ENCODE measurements around the gene MPZL2.

MPZL2 gene

DNA sequence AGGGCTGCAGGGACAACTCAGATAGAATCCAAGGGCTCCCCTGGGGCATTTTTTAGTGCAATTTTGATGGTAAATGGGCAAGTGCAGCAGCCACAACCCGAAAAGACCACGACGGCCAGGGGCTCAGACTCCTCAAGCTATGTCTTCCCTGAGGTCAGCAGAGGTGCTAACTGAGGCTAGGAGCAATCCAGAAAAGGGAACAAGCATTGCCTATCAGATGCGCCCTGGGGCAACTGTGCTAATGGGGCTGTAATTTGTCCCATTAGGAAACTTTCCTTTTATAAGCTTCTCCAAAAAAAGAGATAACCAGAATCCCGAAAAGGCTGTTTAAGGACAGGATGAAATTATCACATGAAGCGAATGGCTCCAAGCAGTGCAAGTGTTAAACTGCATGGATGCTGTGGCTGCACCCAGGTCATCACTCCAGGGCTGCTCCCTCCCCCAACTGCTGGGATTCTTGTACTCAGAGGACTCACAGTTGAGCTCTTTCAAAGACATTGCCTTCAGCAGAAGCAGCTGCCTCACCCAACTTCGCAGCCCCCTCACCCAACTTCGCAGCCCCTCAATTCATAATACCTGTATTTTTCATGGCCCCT lies 37.6 kb upstream of the MPZL2 start:
- peaks cover 0 to 10% of the 10 kb centered on the region in 2 donors for H3K27me3 ChIP-seq
- no peaks in the 10 kb centered on the region for H3K36me3 ChIP-seq
- no peak overlapping the region for H3K4me3 ChIP-seq
- no peak overlapping the region for H3K27ac ChIP-seq
- no peak for DNase-seq
- TF ChIP-seq, protein P1, sequence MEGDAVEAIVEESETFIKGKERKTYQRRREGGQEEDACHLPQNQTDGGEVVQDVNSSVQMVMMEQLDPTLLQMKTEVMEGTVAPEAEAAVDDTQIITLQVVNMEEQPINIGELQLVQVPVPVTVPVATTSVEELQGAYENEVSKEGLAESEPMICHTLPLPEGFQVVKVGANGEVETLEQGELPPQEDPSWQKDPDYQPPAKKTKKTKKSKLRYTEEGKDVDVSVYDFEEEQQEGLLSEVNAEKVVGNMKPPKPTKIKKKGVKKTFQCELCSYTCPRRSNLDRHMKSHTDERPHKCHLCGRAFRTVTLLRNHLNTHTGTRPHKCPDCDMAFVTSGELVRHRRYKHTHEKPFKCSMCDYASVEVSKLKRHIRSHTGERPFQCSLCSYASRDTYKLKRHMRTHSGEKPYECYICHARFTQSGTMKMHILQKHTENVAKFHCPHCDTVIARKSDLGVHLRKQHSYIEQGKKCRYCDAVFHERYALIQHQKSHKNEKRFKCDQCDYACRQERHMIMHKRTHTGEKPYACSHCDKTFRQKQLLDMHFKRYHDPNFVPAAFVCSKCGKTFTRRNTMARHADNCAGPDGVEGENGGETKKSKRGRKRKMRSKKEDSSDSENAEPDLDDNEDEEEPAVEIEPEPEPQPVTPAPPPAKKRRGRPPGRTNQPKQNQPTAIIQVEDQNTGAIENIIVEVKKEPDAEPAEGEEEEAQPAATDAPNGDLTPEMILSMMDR (IDR thresholded peaks at IDR 0.05) = no peak
- intact Hi-C loops (cut with DNase I; ENCODE audit: low total_unique reads) = no loop called here
- H3K9me3 ChIP-seq = no peaks in the 10 kb centered on the region
- H3K4me1 ChIP-seq = no peaks in the 10 kb centered on the region

DNA sequence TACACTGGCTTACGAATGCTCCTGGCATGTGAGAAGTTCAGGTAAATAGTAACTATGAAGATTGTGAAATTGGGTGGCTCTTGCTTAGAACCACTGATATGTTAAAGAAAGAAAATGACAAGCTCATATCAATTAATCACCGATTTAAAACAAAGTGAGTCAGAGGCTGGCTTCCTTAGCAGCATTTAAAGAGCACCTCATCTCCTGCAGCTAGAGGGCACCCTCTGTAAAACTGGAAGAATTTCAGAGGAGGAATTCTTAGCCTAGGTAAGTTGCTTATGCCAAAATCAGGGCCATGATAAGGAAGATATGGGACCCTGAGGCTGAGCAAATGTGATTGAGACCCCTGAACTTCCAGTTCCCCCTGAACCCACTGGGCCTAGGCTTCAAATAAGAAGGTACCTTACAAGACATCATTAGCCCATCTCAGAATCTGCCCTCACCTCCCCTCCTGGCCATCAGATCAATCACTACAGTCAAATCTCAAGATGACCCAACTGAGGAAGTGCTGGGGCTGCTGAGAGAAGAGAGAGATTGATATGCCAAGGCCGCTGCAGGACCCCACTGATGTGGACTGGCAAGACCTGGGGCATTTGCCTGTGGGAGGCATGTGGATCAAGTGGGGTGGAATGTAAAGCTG lies 31.8 kb upstream of the MPZL2 start:
- intact Hi-C loops (cut with DNase I; ENCODE audit: low total_unique reads) = no loop called here
- no peak overlapping the region for H3K27ac ChIP-seq

DNA sequence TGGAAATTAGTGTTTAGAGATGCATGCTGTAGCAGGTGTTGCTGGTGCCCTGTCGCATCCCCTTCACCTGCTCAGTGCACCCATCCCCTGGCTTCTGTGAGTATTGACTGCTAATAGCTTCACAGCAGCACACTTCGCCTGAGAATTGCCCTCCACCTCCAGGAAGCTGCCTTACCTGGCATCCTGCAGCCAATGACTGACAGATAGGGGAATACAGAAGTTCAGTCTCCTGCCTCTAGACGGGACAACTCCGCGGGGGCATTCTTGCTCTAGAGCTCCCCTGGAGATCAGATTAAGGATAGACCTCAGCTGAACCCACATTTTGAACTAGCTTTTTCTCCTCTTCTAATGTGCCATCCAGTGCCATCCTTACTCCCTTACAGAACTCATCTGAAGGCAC lies 31.1 kb upstream of the MPZL2 start:
- TF ChIP-seq, protein P1 (IDR thresholded peaks at IDR 0.05) = no peak
- intact Hi-C loops (cut with DNase I; ENCODE audit: low total_unique reads) = no loop called here

More for the DNA sequence above, 31.8 kb upstream of the MPZL2 start:
- no peaks in the 10 kb centered on the region for H3K9me3 ChIP-seq
- H3K4me1 ChIP-seq = no peaks in the 10 kb centered on the region
- peaks cover 0 to 5% of the 10 kb centered on the region in 2 donors for H3K27me3 ChIP-seq
- H3K36me3 ChIP-seq = no peaks in the 10 kb centered on the region
- no peak for DNase-seq
- TF ChIP-seq, protein P1 (IDR thresholded peaks at IDR 0.05) = no peak
- no peak overlapping the region for H3K4me3 ChIP-seq

DNA sequence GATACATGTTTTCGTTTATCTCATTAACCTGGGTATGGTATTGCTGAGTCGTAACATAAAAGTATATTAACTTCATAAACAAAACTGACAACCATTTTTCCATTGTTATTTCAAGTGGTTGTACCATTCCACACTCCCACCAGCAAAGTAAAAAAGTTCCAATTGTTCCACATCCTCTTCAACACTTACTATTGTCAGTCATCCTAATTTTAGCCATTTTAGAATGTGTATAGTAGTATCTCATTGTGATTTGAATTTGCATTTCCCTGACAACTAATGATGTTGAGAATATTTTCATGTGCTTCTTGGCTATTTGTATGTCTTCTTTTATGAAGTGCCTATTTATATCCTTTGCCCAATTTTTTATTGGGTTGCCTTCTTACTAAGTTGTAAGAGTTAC lies 30.0 kb upstream of the MPZL2 start:
- Histone ChIP-seq H3K4me1 (no peaks in the 10 kb centered on the region), H3K27me3 (peaks cover 0 to 5% of the 10 kb centered on the region in 2 donors), H3K4me3 (no peak overlapping the region), H3K27ac (no peak overlapping the region), H3K9me3 (no peaks in the 10 kb centered on the region), H3K36me3 (no peaks in the 10 kb centered on the region)
- TF ChIP-seq, protein P1 (IDR thresholded peaks at IDR 0.05) = no peak
- intact Hi-C loops (cut with DNase I; ENCODE audit: low total_unique reads) = no loop called here
- DNase-seq = no peak

More for the DNA sequence above, 31.1 kb upstream of the MPZL2 start:
- Histone ChIP-seq H3K4me3 (no peak overlapping the region), H3K4me1 (no peaks in the 10 kb centered on the region), H3K27ac (no peak overlapping the region), H3K9me3 (no peaks in the 10 kb centered on the region), H3K27me3 (peaks cover 0 to 5% of the 10 kb centered on the region in 2 donors), H3K36me3 (no peaks in the 10 kb centered on the region)
- DNase-seq = no peak

DNA sequence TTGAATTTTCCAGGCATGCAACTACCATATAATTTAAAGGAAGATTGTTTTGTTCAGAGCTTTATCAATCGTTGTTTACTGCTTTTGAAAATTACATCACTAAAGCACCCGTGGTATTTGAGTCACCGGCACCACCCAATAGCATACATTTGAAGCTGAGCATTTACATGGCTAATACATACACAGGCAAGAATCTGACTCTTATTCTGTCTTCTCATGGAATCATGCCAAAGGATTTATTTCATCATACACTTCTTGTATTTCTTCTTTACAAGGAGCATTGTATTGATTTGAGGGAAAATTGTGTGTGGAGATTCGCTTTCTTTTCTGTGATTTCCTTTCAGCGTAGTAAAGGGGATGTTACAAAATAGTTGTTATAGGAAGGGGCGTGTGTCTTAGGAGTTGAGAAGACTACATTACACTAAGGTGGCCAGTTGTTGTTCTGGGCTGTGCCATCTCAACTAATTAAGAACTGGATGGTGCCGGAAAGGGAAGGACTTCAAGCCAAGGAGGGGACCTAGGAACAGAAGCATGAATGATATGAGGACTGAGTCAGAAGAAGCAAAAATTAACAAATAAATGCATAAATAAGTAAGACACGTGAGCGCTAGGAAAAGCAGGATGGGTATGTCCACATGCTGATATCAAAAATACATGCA lies 27.5 kb upstream of the MPZL2 start:
- TF ChIP-seq, protein P1 (IDR thresholded peaks at IDR 0.05) = no peak
- intact Hi-C loops (cut with DNase I; ENCODE audit: low total_unique reads) = no loop called here
- DNase-seq = no peak

More for the DNA sequence above, 27.5 kb upstream of the MPZL2 start:
- no peak overlapping the region for H3K27ac ChIP-seq
- no peak overlapping the region for H3K4me3 ChIP-seq
- no peaks in the 10 kb centered on the region for H3K9me3 ChIP-seq
- H3K36me3 ChIP-seq = no peaks in the 10 kb centered on the region
- H3K27me3 ChIP-seq = peaks cover 0 to 5% of the 10 kb centered on the region in 2 donors
- no peaks in the 10 kb centered on the region for H3K4me1 ChIP-seq
